Gastrocnemius medialis (tissue), 4 donors: ENCODE measurements around the gene IL17RA. TPM values are rescaled to one million over a fixed set of nuclear protein-coding genes. Genes with fewer than 3 reads are reported as not detected.

ENCODE experiments used
- ATAC-seq, 2 donors: fragments of 150-250 bp; one replicate each; pipeline ENCODE4 v1.9.1; 2016
- DNase-seq, 2 donors: peaks; one replicate each; pipeline ENCODE4 v3.0.0-alpha.2; 2019
- H3K27ac ChIP-seq, 4 donors: fragments of 200-600 bp; sonication (generic); 1 replicate in 1 of 4; 2 replicates in 3 of 4; pipeline ENCODE4 v1.5.1; 2016 to 2018; ENCODE audit warnings: mild to moderate bottlenecking in 2 of 4, moderate library complexity in 1 of 4
- H3K27me3 ChIP-seq, 3 donors: fragments of 200-600 bp; sonication (generic) in 2 of 3; 1 replicate in 1 of 3; 2 replicates in 2 of 3; pipeline versions ENCODE4 v1.5.1 to v1.6.0; 2016 to 2019; ENCODE audit warnings: mild to moderate bottlenecking in 1 of 3, moderate library complexity in 1 of 3
- H3K36me3 ChIP-seq, 2 donors: fragments of 200-600 bp; sonication (generic) in 1 of 2; one replicate each; pipeline ENCODE4 v1.5.1; 2017 to 2018
- H3K4me1 ChIP-seq, 2 donors: fragments of 200-600 bp; sonication (generic) in 1 of 2; one replicate each; pipeline ENCODE4 v1.5.1; 2016 to 2017; ENCODE audit warnings: mild to moderate bottlenecking in 2 of 2
- H3K4me3 ChIP-seq, 4 donors: fragments of 200-600 bp; sonication (generic) in 3 of 4; 1 replicate in 1 of 4; 2 replicates in 3 of 4; pipeline ENCODE4 v1.5.1; 2016 to 2019; ENCODE audit warnings: mild to moderate bottlenecking in 2 of 4
- H3K9me3 ChIP-seq, 3 donors: fragments of 200-600 bp; sonication (generic) in 2 of 3; 1 replicate in 1 of 3; 2 replicates in 2 of 3; pipeline ENCODE4 v1.5.1; 2016 to 2019
- CTCF ChIP-seq, 5 experiments: fragments of 450-650 bp in 3 of 5; fragments of 200-600 bp in 2 of 5; sonication (generic) in 2 of 5; IDR thresholded peaks in 4 of 5; conservative IDR thresholded peaks in 1 of 5; 1 replicate in 4 of 5; 2 replicates in 1 of 5; pipeline ENCODE4 v1.5.1; 2016 to 2019; ENCODE audit warnings: antibody characterized with exemption in 5 of 5, mild to moderate bottlenecking in 3 of 5, moderate library complexity in 3 of 5
- POLR2A ChIP-seq, 2 donors: fragments of 450-650 bp; IDR thresholded peaks; one replicate each; pipeline ENCODE4 v1.6.1; 2017; ENCODE audit warnings: antibody characterized with exemption in 2 of 2, mild to moderate bottlenecking in 2 of 2, moderate library complexity in 2 of 2
- in situ Hi-C, 4 donors: fragments of 200-750 bp; cut with MboI; loops; one replicate each; pipeline versions ENCODE4 v1.15.0 to v1.8.0; 2017; ENCODE audit warnings: low sequenced_read_pairs in 4 of 4
- intact Hi-C: fragments of 100-400 bp; cut with DNase I; formaldehyde crosslinking; loops from one replicate; pipeline ENCODE4 v1.15.1; 2023; ENCODE audit warnings: low total_unique reads
- total RNA-seq, 4 donors: library from RNA; depleted of rRNA; stranded (reverse); fragments of >200 nt; gene quantifications; one replicate each; pipeline versions ENCODE4 v1.1.0 to v1.2.3, GENCODE V29; 2016

IL17RA gene
- total RNA-seq, 4 donors from 2014 or later: 1.4 to 3.9 (median 3.6) TPM

DNA sequence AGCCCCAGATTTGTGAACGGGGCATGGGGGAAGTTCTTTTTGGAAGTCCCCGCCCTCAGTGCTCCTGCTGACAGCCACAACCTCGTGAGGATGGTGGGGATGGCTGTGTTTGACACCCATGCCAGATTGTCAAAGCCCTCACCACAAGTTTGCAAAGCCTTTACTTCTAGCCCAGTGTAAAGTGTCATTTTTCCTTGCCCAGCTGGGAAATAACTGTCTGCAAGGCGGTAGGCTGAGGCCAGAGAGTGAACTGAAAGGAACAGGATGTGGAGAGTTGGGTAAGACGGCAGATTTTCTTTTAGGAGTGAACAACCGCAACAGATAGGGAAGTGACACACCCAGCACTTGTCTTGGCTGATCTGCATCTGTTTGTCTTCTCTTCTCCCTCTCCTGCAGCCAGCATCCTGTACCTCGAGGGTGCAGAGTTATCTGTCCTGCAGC lies 13.6 kb downstream of the IL17RA start:
- intact Hi-C loops: no loop called here
- Histone ChIP-seq H3K27ac (no peak overlapping the region), H3K4me3 (no peak overlapping the region), H3K36me3 (peaks cover 0 to 25% of the 10 kb centered on the region in 2 donors), H3K4me1 (no peaks in the 10 kb centered on the region), H3K27me3 (no peaks in the 10 kb centered on the region), H3K9me3 (no peaks in the 10 kb centered on the region)
- ATAC-seq: peak in 1 of 2 donors; percentile 14
- TF ChIP-seq CTCF (IDR thresholded peaks at IDR 0.05 in 4 of 5, conservative IDR thresholded peaks at IDR 0.05 in 1 of 5) (no peak), POLR2A (IDR thresholded peaks at IDR 0.05) (no peak)
- in situ Hi-C loops: no loop called here
- no peak for DNase-seq

DNA sequence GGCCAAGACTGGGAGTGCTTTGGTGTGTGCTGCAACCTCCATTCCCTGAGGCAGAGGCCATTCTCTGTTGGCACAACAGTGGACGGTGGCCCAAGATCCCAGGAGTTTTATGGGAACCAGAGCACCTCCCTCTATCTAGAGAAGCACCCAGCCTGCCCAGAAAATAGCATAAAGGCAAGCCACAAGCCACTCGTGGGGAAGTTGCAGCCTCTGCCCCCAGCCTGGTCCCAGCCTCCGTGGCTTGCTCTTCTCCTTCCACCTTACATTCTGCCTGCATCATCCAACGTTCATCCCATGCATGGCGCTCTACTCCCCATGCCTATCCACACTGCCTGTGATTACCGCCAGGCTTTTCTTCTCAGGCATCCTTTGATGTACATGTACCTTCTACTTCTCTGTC lies 15.8 kb downstream of the IL17RA start:
- DNase-seq (no peak), ATAC-seq (no peak)
- in situ Hi-C loops (no loop called here), intact Hi-C loops (no loop called here)
- no peaks in the 10 kb centered on the region for H3K27me3 ChIP-seq
- H3K27ac ChIP-seq: no peak overlapping the region
- TF ChIP-seq CTCF (IDR thresholded peaks at IDR 0.05 in 4 of 5, conservative IDR thresholded peaks at IDR 0.05 in 1 of 5) (no peak), POLR2A (IDR thresholded peaks at IDR 0.05) (no peak)
- H3K4me1 ChIP-seq: no peaks in the 10 kb centered on the region
- H3K9me3 ChIP-seq: no peaks in the 10 kb centered on the region
- no peak overlapping the region for H3K4me3 ChIP-seq
- H3K36me3 ChIP-seq: peaks cover 0 to 25% of the 10 kb centered on the region in 2 donors

- Histone ChIP-seq H3K27me3 (no peaks in the 10 kb centered on the region), H3K9me3 (no peaks in the 10 kb centered on the region), H3K4me3 (no peak overlapping the region), H3K36me3 (peaks cover 0 to 25% of the 10 kb centered on the region in 2 donors), H3K4me1 (no peaks in the 10 kb centered on the region), H3K27ac (no peak overlapping the region)
- in situ Hi-C loops (no loop called here), intact Hi-C loops (no loop called here)
- no peak for ATAC-seq
- no peak for DNase-seq
- TF ChIP-seq CTCF (IDR thresholded peaks at IDR 0.05 in 4 of 5, conservative IDR thresholded peaks at IDR 0.05 in 1 of 5) (no peak), POLR2A (IDR thresholded peaks at IDR 0.05) (no peak)
Observed at GRCh38 chr22:17101475-17102296, 16.9 kb downstream of the IL17RA start.

DNA sequence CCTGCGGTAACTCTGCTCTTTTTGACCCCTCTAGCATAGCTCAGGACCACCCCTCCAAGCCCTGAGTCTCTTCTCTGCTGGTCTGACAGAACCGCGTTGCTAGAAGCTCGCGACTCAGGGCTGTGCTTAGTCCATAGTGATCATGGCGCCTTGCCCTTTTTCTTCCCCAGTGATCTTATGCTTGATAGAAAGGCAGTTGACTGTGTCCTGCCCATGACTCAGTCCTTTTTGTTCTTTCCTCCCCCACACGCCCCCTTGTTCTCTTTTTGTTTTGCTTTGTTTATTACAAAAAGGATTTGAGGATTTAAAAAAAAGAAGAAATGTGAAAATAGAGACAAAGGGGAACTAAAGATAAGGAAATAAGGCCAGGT lies 17.5 kb downstream of the IL17RA start:
- ATAC-seq: no peak
- no peak overlapping the region for H3K27ac ChIP-seq
- no peaks in the 10 kb centered on the region for H3K4me1 ChIP-seq
- peaks cover 0 to 25% of the 10 kb centered on the region in 2 donors for H3K36me3 ChIP-seq
- in situ Hi-C loops: no loop called here
- intact Hi-C loops: no loop called here
- H3K27me3 ChIP-seq: no peaks in the 10 kb centered on the region
- no peaks in the 10 kb centered on the region for H3K9me3 ChIP-seq
- H3K4me3 ChIP-seq: no peak overlapping the region
- no peak for TF ChIP-seq CTCF (IDR thresholded peaks at IDR 0.05 in 4 of 5, conservative IDR thresholded peaks at IDR 0.05 in 1 of 5)
- no peak for TF ChIP-seq POLR2A (IDR thresholded peaks at IDR 0.05)
- no peak for DNase-seq
